ENCODE results near the gene GIMAP6. TPM values are rescaled to one million over a fixed set of nuclear protein-coding genes. Genes with fewer than 3 reads are reported as not detected.

GIMAP6 gene
- total RNA-seq, 2 experiments from 2014 or later: 21.6 to 25.4 TPM

GRCh38 chr7:150645259-150646020 lies 13.3 kb upstream of the GIMAP6 start:
- ChIA-PET CTCF (interaction anchor here (1.3 kb wide), 1 partner anchor 112 kb away, joined by 3 read pairs; no protein-coding TSS in a partner anchor), POLR2A (no interaction called here)
- H3K4me3 Mint-ChIP-seq: no peak overlapping the region
- peaks cover 25% of the 10 kb centered on the region for H3K9me3 Mint-ChIP-seq (ENCODE audit: low read depth)
- ATAC-seq (no peak), DNase-seq (no peak)
- peaks cover 56% of the 10 kb centered on the region for H3K4me1 Mint-ChIP-seq
- intact Hi-C loops (cut with DNase I, micrococcal nuclease): no loop called here
- H3K27me3 Mint-ChIP-seq: no peaks in the 10 kb centered on the region
- peak overlapping the region; percentile 29 for H3K27ac Mint-ChIP-seq
- H3K36me3 Mint-ChIP-seq (ENCODE audit: low read depth): peaks cover 32% of the 10 kb centered on the region

DNA sequence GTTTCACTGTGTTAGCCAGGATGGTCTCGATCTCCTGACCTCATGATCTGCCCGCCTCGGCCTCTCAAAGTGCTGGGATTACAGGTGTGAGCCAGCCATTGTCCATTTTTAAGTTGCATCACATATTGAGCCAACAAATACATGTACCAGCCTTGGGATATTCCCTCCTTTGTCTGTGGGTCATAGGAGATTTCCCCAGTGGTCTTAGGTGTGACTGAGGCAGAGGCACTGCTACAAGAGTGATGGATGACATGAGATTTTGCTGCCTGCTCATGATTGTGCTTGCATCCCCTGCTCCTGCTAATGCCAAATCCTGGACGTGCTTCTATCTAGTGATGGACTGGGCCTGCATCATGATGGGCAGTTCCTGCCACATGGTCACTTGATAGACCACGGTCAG lies 10.7 kb upstream of the GIMAP6 start:
- ATAC-seq (no peak), DNase-seq (no peak)
- H3K27ac Mint-ChIP-seq: no peak overlapping the region
- H3K27me3 Mint-ChIP-seq: no peaks in the 10 kb centered on the region
- ChIA-PET CTCF (no interaction called here), POLR2A (no interaction called here)
- intact Hi-C loops (cut with DNase I, micrococcal nuclease): no loop called here
- peaks cover 40% of the 10 kb centered on the region for H3K36me3 Mint-ChIP-seq (ENCODE audit: low read depth)
- peaks cover 38% of the 10 kb centered on the region for H3K9me3 Mint-ChIP-seq (ENCODE audit: low read depth)
- H3K4me3 Mint-ChIP-seq: no peak overlapping the region
- H3K4me1 Mint-ChIP-seq: peaks cover 41% of the 10 kb centered on the region

- CTCF ChIA-PET: no interaction called here
- intact Hi-C loops (cut with DNase I, micrococcal nuclease): no loop called here
- Mint-ChIP-seq H3K4me1 (peaks cover 42% of the 10 kb centered on the region), H3K4me3 (no peak overlapping the region), H3K27me3 (no peaks in the 10 kb centered on the region), H3K27ac (no peak overlapping the region), H3K36me3 (ENCODE audit: low read depth) (peaks cover 41% of the 10 kb centered on the region), H3K9me3 (ENCODE audit: low read depth) (peaks cover 47% of the 10 kb centered on the region)
- POLR2A ChIA-PET: interaction anchor here (0.6 kb wide), 1 partner anchor 80 kb away, joined by 3 read pairs; no protein-coding TSS in a partner anchor
- peak; percentile 55 for ATAC-seq
- no peak for DNase-seq
Measured at GRCh38 chr7:150641854-150642253, 9.7 kb upstream of the GIMAP6 start.

DNA sequence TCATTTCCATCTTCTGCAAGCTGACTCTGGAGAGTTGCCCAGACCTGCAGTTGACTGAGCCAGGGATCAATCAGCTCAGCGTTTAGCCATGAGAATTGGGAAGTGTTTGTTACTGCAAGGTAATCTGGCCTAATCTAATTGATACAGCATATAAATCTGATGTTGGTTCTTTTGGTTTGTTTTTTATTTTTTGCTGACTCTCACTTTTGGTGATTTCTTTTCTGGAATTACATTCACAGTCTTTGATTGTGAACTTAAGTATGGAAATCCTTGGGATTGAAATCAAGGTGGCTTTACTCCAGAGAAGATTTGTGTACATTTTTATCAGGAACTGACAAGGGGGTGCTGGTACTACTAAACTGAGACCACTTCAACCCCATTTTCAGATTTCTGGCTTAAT lies 1.7 kb upstream of the GIMAP6 start:
- no peaks in the 10 kb centered on the region for H3K27me3 Mint-ChIP-seq

DNA sequence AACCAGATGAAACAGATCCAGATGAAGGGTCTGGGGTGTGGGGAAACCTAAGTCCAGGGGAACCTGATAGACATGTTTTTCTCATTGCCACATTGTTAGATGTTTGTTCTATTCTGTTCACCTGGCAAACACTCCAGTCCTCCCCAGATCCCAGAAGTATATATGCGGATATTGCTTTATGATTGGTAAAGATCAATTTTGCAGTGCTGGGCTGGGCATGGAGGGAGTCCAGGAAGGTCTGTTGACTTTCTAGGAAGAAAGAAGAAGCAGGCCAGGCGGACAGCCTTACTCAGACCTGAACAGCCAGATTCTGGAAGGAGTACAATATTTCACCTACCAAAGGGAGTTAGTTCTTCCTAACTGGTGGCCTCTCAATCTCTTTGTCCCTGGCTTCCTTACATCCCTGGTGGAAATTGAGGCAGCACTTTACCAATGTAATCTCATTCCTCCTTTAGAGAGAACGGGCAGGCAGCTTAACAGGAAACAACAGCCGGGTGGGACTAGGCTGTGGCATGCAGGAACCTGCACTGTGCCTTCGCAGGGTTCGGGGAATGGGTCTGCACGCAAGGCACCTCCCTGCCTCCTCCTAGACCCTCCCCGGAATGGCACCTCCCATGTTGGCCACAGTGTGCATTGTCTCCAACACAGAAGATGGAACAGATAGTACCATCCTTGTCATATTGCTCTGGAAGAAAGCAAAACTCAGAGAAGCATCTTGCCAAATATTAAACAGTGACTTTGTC lies 930 bp downstream of the GIMAP6 start:
- peak; percentile 78 for ATAC-seq
- Mint-ChIP-seq H3K27ac (peak overlapping the region; percentile 97), H3K27me3 (no peaks in the 10 kb centered on the region), H3K9me3 (ENCODE audit: low read depth) (peaks cover 22% of the 10 kb centered on the region), H3K36me3 (ENCODE audit: low read depth) (peaks cover 63% of the 10 kb centered on the region), H3K4me1 (peaks cover 63% of the 10 kb centered on the region), H3K4me3 (peak overlapping the region; percentile 95)
- POLR2A ChIA-PET: interaction anchor here (1.2 to 1.7 kb wide), 2 partner anchors 84 to 85 kb away, joined by 3 to 6 read pairs; partner anchors contain the start of gene GIMAP1
- intact Hi-C loops (cut with DNase I, micrococcal nuclease): loop anchor here in 1 of 2 experiments (2.0 to 5.0 kb wide), 4 partner anchors 38 to 182 kb away; partner anchors contain the start of gene GIMAP4
- DNase-seq: peak; percentile 61
- CTCF ChIA-PET: interaction anchor here (1.1 to 1.8 kb wide), 4 partner anchors 9 to 182 kb away, joined by 4 to 9 read pairs (median 5); no protein-coding TSS in a partner anchor

More for the DNA sequence above, 1.7 kb upstream of the GIMAP6 start:
- no peak for ATAC-seq
- no peak for DNase-seq
- POLR2A ChIA-PET: interaction anchor here (0.6 kb wide), 1 partner anchor 16 kb away, joined by 3 read pairs; no protein-coding TSS in a partner anchor
- Mint-ChIP-seq H3K4me1 (peaks cover 63% of the 10 kb centered on the region), H3K4me3 (no peak overlapping the region), H3K27ac (peak overlapping the region; percentile 85), H3K9me3 (ENCODE audit: low read depth) (peaks cover 34% of the 10 kb centered on the region), H3K36me3 (ENCODE audit: low read depth) (peaks cover 59% of the 10 kb centered on the region)
- intact Hi-C loops (cut with DNase I, micrococcal nuclease): loop anchor here (2.0 to 5.0 kb wide), 4 partner anchors 67 to 185 kb away; partner anchors contain the start of gene GIMAP4 (in 1 of the 2)
- CTCF ChIA-PET: interaction anchor here (1.2 kb wide), 1 partner anchor 22 kb away, joined by 3 read pairs; no protein-coding TSS in a partner anchor

DNA sequence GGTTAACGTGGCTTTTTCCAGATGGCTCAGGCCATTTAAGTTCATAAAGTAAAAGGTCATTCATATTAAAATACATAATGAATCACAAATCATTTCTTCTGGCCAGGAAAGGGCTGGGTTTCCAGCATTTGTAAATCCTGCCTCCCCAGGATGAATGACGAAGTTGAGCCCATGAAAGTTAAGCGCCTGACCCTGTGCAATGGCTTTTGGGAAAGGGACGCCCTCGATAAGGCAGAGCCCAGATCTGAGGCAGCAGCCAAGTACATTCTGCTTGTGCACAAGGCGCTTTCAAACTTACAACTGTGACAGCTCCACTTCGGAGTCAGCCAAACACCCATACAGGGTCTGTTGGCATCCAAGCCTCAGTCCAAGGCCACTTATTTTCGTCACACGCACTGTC lies 2.8 kb downstream of the GIMAP6 start:
- intact Hi-C loops (cut with DNase I, micrococcal nuclease): no loop called here
- Mint-ChIP-seq H3K9me3 (ENCODE audit: low read depth) (peaks cover 19% of the 10 kb centered on the region), H3K36me3 (ENCODE audit: low read depth) (peaks cover 67% of the 10 kb centered on the region), H3K4me1 (peaks cover 61% of the 10 kb centered on the region), H3K27ac (no peak overlapping the region), H3K4me3 (no peak overlapping the region), H3K27me3 (no peaks in the 10 kb centered on the region)
- CTCF ChIA-PET: no interaction called here
- ATAC-seq (no peak), DNase-seq (no peak)
- POLR2A ChIA-PET: interaction anchor here (0.6 kb wide), 1 partner anchor 250 kb away, joined by 3 read pairs; no protein-coding TSS in a partner anchor

DNA sequence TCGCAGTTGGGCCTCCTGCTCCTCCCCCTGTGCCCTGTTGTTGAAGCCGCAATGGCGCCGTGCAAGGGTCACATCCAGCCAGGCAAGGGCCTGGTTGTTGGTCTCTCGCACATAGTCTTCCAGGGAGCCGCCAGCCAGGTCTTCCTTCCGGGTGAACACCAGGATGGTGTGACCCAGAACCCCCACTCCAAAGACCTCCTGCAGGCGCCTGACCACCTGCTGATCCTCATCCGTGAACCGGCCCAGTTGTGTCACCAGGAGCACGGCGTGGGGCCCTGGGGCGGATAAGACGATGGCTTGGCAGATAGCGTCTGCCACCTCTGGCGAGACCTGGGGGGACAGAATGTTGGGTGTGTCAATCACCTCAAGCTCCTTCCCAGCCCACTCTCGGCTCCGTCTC lies 4.2 kb downstream of the GIMAP6 start:
- DNase-seq (no peak), ATAC-seq (no peak)
- H3K27me3 Mint-ChIP-seq: no peaks in the 10 kb centered on the region
- no peak overlapping the region for H3K27ac Mint-ChIP-seq
- H3K4me3 Mint-ChIP-seq: no peak overlapping the region
- intact Hi-C loops (cut with DNase I, micrococcal nuclease): no loop called here
- peaks cover 71% of the 10 kb centered on the region for H3K36me3 Mint-ChIP-seq (ENCODE audit: low read depth)
- ChIA-PET POLR2A (no interaction called here), CTCF (no interaction called here)
- H3K9me3 Mint-ChIP-seq (ENCODE audit: low read depth): peaks cover 19% of the 10 kb centered on the region
- peaks cover 61% of the 10 kb centered on the region for H3K4me1 Mint-ChIP-seq

DNA sequence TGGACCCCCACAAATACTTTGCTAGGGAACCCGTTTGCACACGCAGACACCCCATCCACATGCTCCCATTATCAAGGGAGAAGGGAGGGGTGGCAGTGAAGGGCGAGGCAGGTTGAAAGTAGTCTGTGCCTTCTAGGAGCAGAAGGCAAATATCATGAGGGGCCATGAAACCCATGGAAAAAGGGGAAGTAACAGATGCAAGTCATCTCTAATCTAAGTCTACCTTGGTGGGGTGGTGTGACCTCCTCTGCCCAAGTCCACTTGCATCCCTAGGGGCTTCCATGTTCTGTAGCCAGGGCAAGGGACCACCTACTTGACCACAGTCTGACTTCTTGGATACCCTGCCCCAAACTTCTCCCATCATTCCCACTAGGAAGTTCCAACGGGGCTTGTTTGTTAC lies 5.5 kb downstream of the GIMAP6 start:
- Mint-ChIP-seq H3K9me3 (ENCODE audit: low read depth) (peaks cover 19% of the 10 kb centered on the region), H3K4me1 (peaks cover 62% of the 10 kb centered on the region), H3K36me3 (ENCODE audit: low read depth) (peaks cover 69% of the 10 kb centered on the region), H3K4me3 (no peak overlapping the region), H3K27me3 (no peaks in the 10 kb centered on the region), H3K27ac (no peak overlapping the region)
- DNase-seq: no peak
- ATAC-seq: no peak
- ChIA-PET CTCF (no interaction called here), POLR2A (no interaction called here)
- intact Hi-C loops (cut with DNase I, micrococcal nuclease): no loop called here

- Mint-ChIP-seq H3K27ac (peak overlapping the region; percentile 79), H3K4me1 (peaks cover 56% of the 10 kb centered on the region), H3K36me3 (ENCODE audit: low read depth) (peaks cover 32% of the 10 kb centered on the region), H3K9me3 (ENCODE audit: low read depth) (peaks cover 17% of the 10 kb centered on the region), H3K4me3 (no peak overlapping the region), H3K27me3 (no peaks in the 10 kb centered on the region)
- ATAC-seq (peak; percentile 76), DNase-seq (peak; percentile 38)
- ChIA-PET POLR2A (interaction anchor here (1.2 to 1.9 kb wide), 2 partner anchors 134 to 173 kb away, joined by 4 to 5 read pairs; no protein-coding TSS in a partner anchor), CTCF (interaction anchor here (0.7 to 2.1 kb wide), 9 partner anchors 10 to 1360 kb away, joined by 3 to 9 read pairs (median 4); partner anchors contain the start of genes GIMAP1, GIMAP6, GIMAP7 and ZNF783)
- intact Hi-C loops (cut with DNase I, micrococcal nuclease): loop anchor here (1.0 to 5.0 kb wide), 8 partner anchors 41 to 173 kb away; partner anchors contain the start of genes GIMAP1 (in 1 of the 2), GIMAP2 (in 1 of the 2) and GIMAP5 (in 1 of the 2)
Measured at GRCh38 chr7:150621376-150621775, 10.8 kb downstream of the GIMAP6 start.

DNA sequence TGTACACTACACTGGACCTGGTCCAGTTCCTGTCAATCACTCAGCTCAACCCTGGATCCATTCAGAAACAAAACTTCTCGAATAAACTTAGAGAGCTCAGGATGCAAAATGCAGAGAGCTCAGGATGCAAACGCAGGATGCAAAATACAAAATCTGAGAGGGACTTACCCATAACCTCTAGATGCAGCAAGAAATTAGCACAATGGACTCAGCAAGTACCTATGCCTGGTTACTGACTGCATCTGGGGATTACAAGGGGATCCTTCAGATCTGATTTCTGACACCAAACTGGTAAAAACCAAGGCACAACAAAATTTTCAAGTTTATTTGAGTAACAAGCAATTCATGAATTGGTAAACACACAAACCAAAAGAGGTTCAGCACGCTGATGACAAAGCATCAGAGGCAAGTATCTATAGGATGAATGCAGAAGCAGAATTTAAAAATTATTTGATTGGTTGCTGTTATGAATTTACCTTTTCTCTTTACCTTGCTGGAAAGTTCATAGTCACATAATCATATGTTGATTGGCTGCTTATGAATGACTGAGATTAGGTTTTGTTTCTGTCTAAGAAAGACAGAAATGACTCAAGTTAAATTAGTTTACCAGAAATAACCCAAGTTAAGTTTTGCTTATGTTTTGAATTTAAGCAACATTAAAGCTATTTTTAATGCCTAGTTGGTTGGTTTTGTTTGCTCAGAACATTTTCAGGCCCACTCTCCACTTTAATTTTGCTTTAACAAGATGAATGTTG lies 11.4 kb downstream of the GIMAP6 start:
- intact Hi-C loops (cut with DNase I, micrococcal nuclease): loop anchor here (1.0 to 5.0 kb wide), 8 partner anchors 42 to 172 kb away; partner anchors contain the start of genes GIMAP1 (in 1 of the 2), GIMAP2 (in 1 of the 2) and GIMAP5 (in 1 of the 2)
- ATAC-seq (peak; percentile 75), DNase-seq (no peak)
- peaks cover 26% of the 10 kb centered on the region for H3K36me3 Mint-ChIP-seq (ENCODE audit: low read depth)
- no peak overlapping the region for H3K4me3 Mint-ChIP-seq
- H3K27ac Mint-ChIP-seq: peak overlapping the region; percentile 79
- ChIA-PET POLR2A (interaction anchor here (0.6 to 1.9 kb wide), 3 partner anchors 9 to 172 kb away, joined by 3 to 5 read pairs (median 4); no protein-coding TSS in a partner anchor), CTCF (interaction anchor here (0.6 to 2.1 kb wide), 11 partner anchors 11 to 1359 kb away, joined by 3 to 9 read pairs (median 3); partner anchors contain the start of genes GIMAP1, GIMAP6 and ZNF783)
- no peaks in the 10 kb centered on the region for H3K27me3 Mint-ChIP-seq
- peaks cover 53% of the 10 kb centered on the region for H3K4me1 Mint-ChIP-seq
- H3K9me3 Mint-ChIP-seq (ENCODE audit: low read depth): peaks cover 17% of the 10 kb centered on the region
